Heart left ventricle (tissue), 16 donors: ENCODE results near the gene KIAA1671. TPM values are rescaled to one million over a fixed set of nuclear protein-coding genes. Genes with fewer than 3 reads are reported as not detected.

Experiments used
- ATAC-seq, 4 donors: fragments of 200-7000 bp; cut with Tn5 transposase; one replicate each; pipeline ENCODE4 v1.9.1; 2020 to 2022; ENCODE audit warnings: moderate library complexity in 4 of 4, mild to moderate bottlenecking in 3 of 4, moderate number of reproducible peaks in 1 of 4
- DNase-seq, 5 donors: peaks; one replicate each; pipeline ENCODE4 v3.0.0-alpha.2; 2020
- H3K27ac ChIP-seq, 12 donors: fragments of 200-600 bp; sonication (generic) in 4 of 12; one replicate each; pipeline versions ENCODE4 v1.5.0 to v1.8.0; 2016 to 2022; ENCODE audit warnings: mild to moderate bottlenecking in 2 of 12
- H3K27me3 ChIP-seq, 9 donors: fragments of 200-600 bp; sonication (generic) in 2 of 9; one replicate each; pipeline versions ENCODE4 v1.5.1 to v1.8.0; 2016 to 2022; ENCODE audit warnings: mild to moderate bottlenecking in 3 of 9
- H3K36me3 ChIP-seq, 9 donors: fragments of 200-600 bp; sonication (generic) in 2 of 9; one replicate each; pipeline versions ENCODE4 v1.5.0 to v1.8.0; 2018 to 2022; ENCODE audit warnings: mild to moderate bottlenecking in 2 of 9
- H3K4me1 ChIP-seq, 12 donors: fragments of 200-600 bp; sonication (generic) in 4 of 12; one replicate each; pipeline versions ENCODE4 v1.5.0 to v1.8.0; 2016 to 2022; ENCODE audit warnings: mild to moderate bottlenecking in 3 of 12
- H3K4me3 ChIP-seq, 12 donors: fragments of 200-600 bp; sonication (generic) in 4 of 12; one replicate each; pipeline versions ENCODE4 v1.5.0 to v1.8.0; 2017 to 2022; ENCODE audit warnings: mild to moderate bottlenecking in 9 of 12, moderate library complexity in 4 of 12
- H3K9me3 ChIP-seq, 12 donors: fragments of 200-600 bp; sonication (generic) in 4 of 12; one replicate each; pipeline versions ENCODE4 v1.5.0 to v1.8.0; 2016 to 2022; ENCODE audit warnings: mild to moderate bottlenecking in 1 of 12
- CTCF ChIP-seq, 12 donors: fragments of 200-600 bp; sonication (generic) in 4 of 12; IDR thresholded peaks; one replicate each; pipeline versions ENCODE4 v1.5.0 to v1.8.0; 2018 to 2022; ENCODE audit warnings: antibody characterized with exemption in 12 of 12, mild to moderate bottlenecking in 5 of 12
- POLR2A ChIP-seq, 2 donors: fragments of 450-650 bp; IDR thresholded peaks; one replicate each; pipeline ENCODE4 v1.6.1; 2017; ENCODE audit warnings: antibody characterized with exemption in 2 of 2, mild to moderate bottlenecking in 2 of 2, moderate library complexity in 2 of 2
- WGBS, 4 donors: extraction: QIAGEN DNeasy Blood & Tissue Kit in 2 of 4; methylation state at CpG; one replicate each; pipeline versions ENCODE4 v1.1.5 to v1.1.7; 2013 to 2018; 5-methylcytosine and 5-hydroxymethylcytosine counted together
- intact Hi-C, 10 donors: fragments of 100-400 bp; cut with DNase I; formaldehyde crosslinking; loops; one replicate each; pipeline versions ENCODE4 v1.11.1 to v1.14.2; 2022
- polyA plus RNA-seq, 2 donors: library from polyadenylated mRNA; stranded (reverse); fragments of 200-250 nt; gene quantifications; one replicate each; pipeline ENCODE4 v1.2.3, GENCODE V29; 2013
- total RNA-seq, 9 donors: library from RNA; depleted of rRNA in 2 of 9; stranded (reverse); fragments of >200 nt in 2 of 9; fragmentation: NEBNext Ultra II Directional in 3 of 9; extraction: Animal tissue kit (Norgen Biotek cat#: 25700) in 3 of 9; gene quantifications; one replicate each; pipeline versions ENCODE4 v1.1.0 to v1.2.4, GENCODE V29; 2016 to 2023
- donor health status: ischemic (EF 13 %, LVEDD 7.1; RV severe dilation, severe dysfunction).
- donor health status: healthy with polysubstance abuse.
- donor health status: DM: no; HTN: yes; CAD: no.
- donor health status: DM: no; HTN: no; CAD: no.
- donor health status: ischemic (EF 25% LVEDD 6.9; RV normal size, moderate dysfunction).
- donor health status: ischemic (EF 25% LVEDD 5.7; RV mildly dilated, moderate dysfunction).
- donor health status: healthy.
- donor health status: DM: yes; HTN: yes; CAD: no.
- donor health status: ischemic (EF 35%, LVEDD 5.7; RV mildly dilated, moderate dysfunction).
- donor health status: nonischemic (EF 11% LVEDD 7.7; RV severe dilation, severe dysfunction).
- donor health status: DM: yes; HTN: yes; CAD: no.
- donor health status: PGD.
- donor health status: ischemic (EF 29% LVEDD 5.4; RV normal size, mild dysfunction).
- donor health status: nonischemic (EF 23%, LVEDD 6.1; RV moderate dilation, normal function).

Gene KIAA1671
- total and polyA plus RNA-seq, 11 donors, result 4.5 to 22.1 (median 13.2) TPM

- Histone ChIP-seq H3K27ac (no peak overlapping the region), H3K9me3 (no peaks in the 10 kb centered on the region), H3K36me3 (peaks cover 0 to 58% (median 24%) of the 10 kb centered on the region in 9 donors), H3K4me3 (no peak overlapping the region), H3K4me1 (no peaks in the 10 kb centered on the region), H3K27me3 (no peaks in the 10 kb centered on the region)
- WGBS, 4 donors, result 93 to 96% (median 94%) methylated on average over 8 of the region's 8 CpGs
- no peak for ATAC-seq
- DNase-seq, result no peak
- TF ChIP-seq POLR2A (IDR thresholded peaks at IDR 0.05), result no peak
- TF ChIP-seq CTCF (IDR thresholded peaks at IDR 0.05), result no peak
- intact Hi-C loops, result no loop called here
Measured at GRCh38 chr22:25038239-25038638, 85.7 kb downstream of the KIAA1671 start.

- peaks cover 0 to 53% (median 24%) of the 10 kb centered on the region in 9 donors for H3K36me3 ChIP-seq
- no peaks in the 10 kb centered on the region for H3K9me3 ChIP-seq
- ATAC-seq (no peak), DNase-seq (no peak)
- intact Hi-C loops, result no loop called here
- no peak for TF ChIP-seq CTCF (IDR thresholded peaks at IDR 0.05)
- TF ChIP-seq POLR2A (IDR thresholded peaks at IDR 0.05), result no peak
- no peak overlapping the region for H3K27ac ChIP-seq
- H3K4me1 ChIP-seq, result no peaks in the 10 kb centered on the region
- H3K4me3 ChIP-seq, result no peak overlapping the region
- 95 to 97% (median 96%) methylated on average over 14 to 15 of the region's 15 CpGs for WGBS, 4 donors
- no peaks in the 10 kb centered on the region for H3K27me3 ChIP-seq
Measured at GRCh38 chr22:25038771-25039170, 86.3 kb downstream of the KIAA1671 start.

DNA sequence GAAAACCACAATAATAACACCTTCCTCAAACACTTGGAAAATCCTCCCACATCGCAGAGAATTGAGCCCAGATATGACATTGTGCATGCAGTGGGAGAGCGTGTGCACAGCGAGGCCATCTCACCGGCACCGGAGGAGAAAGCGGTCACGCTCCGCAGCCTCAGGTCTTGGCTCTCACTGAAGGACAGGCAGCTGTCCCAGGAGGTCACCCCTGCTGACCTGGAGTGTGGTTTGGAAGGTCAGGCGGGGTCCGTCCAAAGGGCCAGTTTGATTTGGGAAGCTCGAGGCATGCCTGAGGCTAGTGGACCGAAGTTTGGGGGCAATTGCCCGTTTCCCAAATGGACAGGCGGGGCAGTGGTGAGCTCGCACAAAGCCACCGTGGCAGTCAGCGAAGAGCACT is 86.7 kb downstream of the KIAA1671 start:
- DNase-seq (no peak), ATAC-seq (peak in 1 of 4 donors; percentile 33)
- H3K36me3 ChIP-seq, result peaks cover 0 to 48% (median 23%) of the 10 kb centered on the region in 9 donors
- no peaks in the 10 kb centered on the region for H3K9me3 ChIP-seq
- no peak overlapping the region for H3K27ac ChIP-seq
- peaks cover 0 to 4% (median 0%) of the 10 kb centered on the region in 12 donors for H3K4me1 ChIP-seq
- intact Hi-C loops, result no loop called here
- H3K4me3 ChIP-seq, result no peak overlapping the region
- H3K27me3 ChIP-seq, result no peaks in the 10 kb centered on the region
- 95 to 97% (median 96%) methylated on average over 16 to 17 of the region's 17 CpGs for WGBS, 4 donors
- TF ChIP-seq CTCF (IDR thresholded peaks at IDR 0.05) (no peak), POLR2A (IDR thresholded peaks at IDR 0.05) (no peak)

DNA sequence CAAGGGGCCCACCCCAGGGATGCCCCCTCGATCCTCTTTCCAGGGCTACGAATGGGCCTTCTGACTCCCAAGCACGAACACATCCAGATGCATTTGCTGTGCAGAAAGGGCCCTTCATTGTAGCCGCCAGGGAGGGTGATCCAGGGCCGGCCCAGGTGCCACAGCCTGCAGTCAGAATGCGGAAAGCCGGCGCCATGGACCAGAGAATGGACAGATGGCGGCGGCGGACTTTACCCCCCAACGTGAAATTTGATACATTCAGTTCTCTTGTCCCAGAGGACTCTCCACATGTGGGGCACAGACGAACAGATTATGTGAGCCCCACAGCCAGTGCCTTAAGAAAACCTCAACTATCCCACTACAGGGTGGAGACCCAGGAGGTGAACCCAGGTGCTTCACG is 87.2 kb downstream of the KIAA1671 start:
- DNase-seq, result no peak
- intact Hi-C loops, result no loop called here
- TF ChIP-seq CTCF (IDR thresholded peaks at IDR 0.05), result no peak
- H3K27ac ChIP-seq, result no peak overlapping the region
- H3K4me3 ChIP-seq, result no peak overlapping the region
- WGBS, 4 donors, result 93 to 96% (median 95%) methylated on average over 14 of the region's 14 CpGs
- no peaks in the 10 kb centered on the region for H3K9me3 ChIP-seq
- H3K27me3 ChIP-seq, result no peaks in the 10 kb centered on the region
- H3K4me1 ChIP-seq, result peaks cover 0 to 8% (median 0%) of the 10 kb centered on the region in 12 donors
- no peak for ATAC-seq
- H3K36me3 ChIP-seq, result peaks cover 0 to 45% (median 21%) of the 10 kb centered on the region in 9 donors
